ENCODE results near the gene EIF5AL1.

The EIF5AL1 gene

GRCh38 chr10:79483948-79484347 is 28.4 kb upstream of the EIF5AL1 start:
- no peak for DNase-seq (ENCODE audit: low spot score)
- in situ Hi-C loops (cut with MboI; ENCODE audit: low sequenced_read_pairs, unreplicated experiment) = no loop called here
- no peak for TF ChIP-seq CTCF (IDR thresholded peaks at IDR 0.05; ENCODE audit: borderline replicate concordance, control extremely low read depth, extremely low read depth, insufficient read depth, missing control alignments)

- in situ Hi-C loops (cut with MboI; ENCODE audit: low sequenced_read_pairs, unreplicated experiment) = no loop called here
- no peak for TF ChIP-seq CTCF (IDR thresholded peaks at IDR 0.05; ENCODE audit: borderline replicate concordance, control extremely low read depth, extremely low read depth, insufficient read depth, missing control alignments)
- DNase-seq (ENCODE audit: low spot score) = no peak
Measured at GRCh38 chr10:79484476-79484875, 27.9 kb upstream of the EIF5AL1 start.

- in situ Hi-C loops (cut with MboI; ENCODE audit: low sequenced_read_pairs, unreplicated experiment) = no loop called here
Measured at GRCh38 chr10:79487296-79488194, 24.8 kb upstream of the EIF5AL1 start.

GRCh38 chr10:79488336-79488735 is 24.0 kb upstream of the EIF5AL1 start:
- no peak for DNase-seq (ENCODE audit: low spot score)
- in situ Hi-C loops (cut with MboI; ENCODE audit: low sequenced_read_pairs, unreplicated experiment) = no loop called here

More at GRCh38 chr10:79487296-79488194, 24.8 kb upstream of the EIF5AL1 start:
- peak; percentile 69 for TF ChIP-seq CTCF (IDR thresholded peaks at IDR 0.05; ENCODE audit: borderline replicate concordance, control extremely low read depth, extremely low read depth, insufficient read depth, missing control alignments)
- peak; percentile 76 for DNase-seq (ENCODE audit: low spot score)

GRCh38 chr10:79488870-79489269 is 23.5 kb upstream of the EIF5AL1 start:
- no peak for DNase-seq (ENCODE audit: low spot score)
- in situ Hi-C loops (cut with MboI; ENCODE audit: low sequenced_read_pairs, unreplicated experiment) = no loop called here
- TF ChIP-seq CTCF (IDR thresholded peaks at IDR 0.05; ENCODE audit: borderline replicate concordance, control extremely low read depth, extremely low read depth, insufficient read depth, missing control alignments) = no peak

More at GRCh38 chr10:79488336-79488735, 24.0 kb upstream of the EIF5AL1 start:
- no peak for TF ChIP-seq CTCF (IDR thresholded peaks at IDR 0.05; ENCODE audit: borderline replicate concordance, control extremely low read depth, extremely low read depth, insufficient read depth, missing control alignments)

GRCh38 chr10:79490400-79491142 is 21.8 kb upstream of the EIF5AL1 start:
- peak; percentile 53 for DNase-seq (ENCODE audit: low spot score)
- no peak for TF ChIP-seq CTCF (IDR thresholded peaks at IDR 0.05; ENCODE audit: borderline replicate concordance, control extremely low read depth, extremely low read depth, insufficient read depth, missing control alignments)
- in situ Hi-C loops (cut with MboI; ENCODE audit: low sequenced_read_pairs, unreplicated experiment) = no loop called here

All from GM13976 (cell line).